MG63 (cell line): ENCODE data around the gene STAC. TPM values are rescaled to one million over a fixed set of nuclear protein-coding genes. Genes with fewer than 3 reads are reported as not detected.

Experiments used
- DNase-seq: peaks from one replicate; pipeline ENCODE4 v3.0.0-alpha.2; 2020
- H3K27me3 ChIP-seq: fragments of 250-450 bp; sonication (Bioruptor Pico); 2 replicates; pipeline ENCODE4 v1.5.1; 2020; ENCODE audit warnings: mild to moderate bottlenecking, moderate library complexity
- H3K36me3 ChIP-seq: fragments of 250-450 bp; sonication (Bioruptor Pico); 2 replicates; pipeline ENCODE4 v1.5.1; 2020; ENCODE audit warnings: mild to moderate bottlenecking, moderate library complexity
- H3K4me3 ChIP-seq: fragments of 250-450 bp; sonication (Bioruptor Pico); 2 replicates; pipeline ENCODE4 v1.5.1; 2020; ENCODE audit warnings: mild to moderate bottlenecking, moderate library complexity
- H3K9me3 ChIP-seq: fragments of 250-450 bp; sonication (Bioruptor Pico); 2 replicates; pipeline ENCODE4 v1.5.1; 2020; ENCODE audit warnings: mild to moderate bottlenecking, moderate library complexity
- total RNA-seq: library from RNA; depleted of rRNA; stranded (reverse); fragments of >200 nt; shearing (Covaris generic); gene quantifications from 2 replicates; pipeline ENCODE4 v1.2.3, GENCODE V29; 2014; ENCODE audit warnings: low replicate concordance

STAC gene
- total RNA-seq, 1 experiment from 2014 or later = 5.7 TPM

GRCh38 chr3:36401056-36401455, 20.8 kb downstream of the STAC start:
- no peaks in the 10 kb centered on the region for H3K27me3 ChIP-seq
- H3K36me3 ChIP-seq = no peaks in the 10 kb centered on the region
- H3K9me3 ChIP-seq = no peaks in the 10 kb centered on the region
- DNase-seq = no peak
- H3K4me3 ChIP-seq = no peak overlapping the region

GRCh38 chr3:36403661-36404060, 23.4 kb downstream of the STAC start:
- no peaks in the 10 kb centered on the region for H3K36me3 ChIP-seq
- H3K4me3 ChIP-seq = no peak overlapping the region
- no peaks in the 10 kb centered on the region for H3K27me3 ChIP-seq
- H3K9me3 ChIP-seq = no peaks in the 10 kb centered on the region
- DNase-seq = no peak

DNA sequence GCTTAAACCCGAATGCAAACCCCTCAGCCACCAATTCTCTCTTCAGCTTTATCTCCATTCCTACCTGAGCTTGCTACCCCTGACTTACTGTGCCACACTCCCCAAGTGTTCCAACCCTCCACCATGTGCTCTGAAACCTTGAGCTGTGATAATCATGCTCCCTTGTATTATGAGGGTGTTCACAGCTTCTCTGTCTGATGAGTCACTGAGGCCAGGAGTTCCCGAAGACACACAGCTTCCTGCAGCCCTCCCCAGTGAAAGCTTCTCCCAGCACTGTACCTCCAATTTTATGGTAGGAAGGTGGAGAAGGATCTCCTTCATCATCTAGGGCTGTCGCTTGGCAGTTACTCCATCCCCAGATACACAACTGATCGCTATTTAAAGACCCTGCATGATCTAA, 24.9 kb downstream of the STAC start:
- Histone ChIP-seq H3K9me3 (no peaks in the 10 kb centered on the region), H3K36me3 (no peaks in the 10 kb centered on the region), H3K4me3 (no peak overlapping the region), H3K27me3 (no peaks in the 10 kb centered on the region)
- DNase-seq = no peak

GRCh38 chr3:36408146-36408545, 27.8 kb downstream of the STAC start:
- Histone ChIP-seq H3K36me3 (no peaks in the 10 kb centered on the region), H3K9me3 (no peaks in the 10 kb centered on the region), H3K4me3 (no peak overlapping the region), H3K27me3 (no peaks in the 10 kb centered on the region)
- DNase-seq = no peak

DNA sequence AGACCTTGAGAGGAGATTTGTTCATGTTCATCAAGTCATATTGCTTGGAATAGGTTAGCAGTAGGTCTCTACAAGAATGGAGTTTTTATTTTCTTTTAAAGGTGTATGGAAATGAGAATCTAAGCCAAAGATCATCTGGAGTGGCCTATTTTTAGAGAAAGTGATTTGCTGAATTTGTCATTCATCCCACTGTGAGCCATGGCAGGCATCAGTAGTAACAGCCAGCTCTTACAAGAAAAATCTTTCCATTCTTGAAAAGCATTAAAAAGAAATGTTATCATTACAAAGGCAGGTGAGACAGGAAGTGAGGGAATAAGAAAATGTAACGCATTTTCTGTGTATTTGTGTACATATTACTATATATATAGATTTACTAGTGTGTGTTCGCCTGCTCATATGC, 29.6 kb downstream of the STAC start:
- no peak overlapping the region for H3K4me3 ChIP-seq
- DNase-seq = no peak

GRCh38 chr3:36411587-36411986, 31.3 kb downstream of the STAC start:
- H3K36me3 ChIP-seq = no peaks in the 10 kb centered on the region
- no peaks in the 10 kb centered on the region for H3K9me3 ChIP-seq
- DNase-seq = no peak
- H3K27me3 ChIP-seq = no peaks in the 10 kb centered on the region
- no peak overlapping the region for H3K4me3 ChIP-seq

More for the DNA sequence above, 29.6 kb downstream of the STAC start:
- no peaks in the 10 kb centered on the region for H3K9me3 ChIP-seq
- no peaks in the 10 kb centered on the region for H3K36me3 ChIP-seq
- no peaks in the 10 kb centered on the region for H3K27me3 ChIP-seq

- Histone ChIP-seq H3K36me3 (no peaks in the 10 kb centered on the region), H3K9me3 (no peaks in the 10 kb centered on the region), H3K27me3 (no peaks in the 10 kb centered on the region), H3K4me3 (no peak overlapping the region)
- no peak for DNase-seq
Measured at GRCh38 chr3:36416599-36416998, 36.3 kb downstream of the STAC start.

- Histone ChIP-seq H3K4me3 (no peak overlapping the region), H3K36me3 (no peaks in the 10 kb centered on the region), H3K9me3 (no peaks in the 10 kb centered on the region), H3K27me3 (no peaks in the 10 kb centered on the region)
- no peak for DNase-seq
Measured at GRCh38 chr3:36417237-36417636, 36.9 kb downstream of the STAC start.

DNA sequence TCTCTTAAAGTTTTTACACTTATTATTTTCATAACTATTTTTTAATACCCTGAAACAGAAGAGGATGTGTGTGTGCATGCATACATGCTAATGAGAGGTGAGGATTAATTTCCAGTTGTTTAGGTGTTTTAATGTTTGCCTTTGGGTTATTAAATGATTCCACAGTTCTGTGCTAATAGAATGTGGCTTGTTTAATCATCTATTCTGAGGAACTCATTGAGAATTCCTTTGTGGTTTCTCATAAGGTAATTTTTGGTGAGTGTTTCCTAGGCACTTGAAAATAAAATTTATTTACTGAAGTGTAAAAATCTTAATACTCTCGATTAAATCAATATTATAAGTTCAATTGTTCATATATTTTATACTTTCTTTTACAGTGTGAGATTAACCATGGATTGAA, 38.0 kb downstream of the STAC start:
- DNase-seq = no peak
- Histone ChIP-seq H3K9me3 (no peaks in the 10 kb centered on the region), H3K36me3 (no peaks in the 10 kb centered on the region), H3K27me3 (no peaks in the 10 kb centered on the region), H3K4me3 (no peak overlapping the region)

DNA sequence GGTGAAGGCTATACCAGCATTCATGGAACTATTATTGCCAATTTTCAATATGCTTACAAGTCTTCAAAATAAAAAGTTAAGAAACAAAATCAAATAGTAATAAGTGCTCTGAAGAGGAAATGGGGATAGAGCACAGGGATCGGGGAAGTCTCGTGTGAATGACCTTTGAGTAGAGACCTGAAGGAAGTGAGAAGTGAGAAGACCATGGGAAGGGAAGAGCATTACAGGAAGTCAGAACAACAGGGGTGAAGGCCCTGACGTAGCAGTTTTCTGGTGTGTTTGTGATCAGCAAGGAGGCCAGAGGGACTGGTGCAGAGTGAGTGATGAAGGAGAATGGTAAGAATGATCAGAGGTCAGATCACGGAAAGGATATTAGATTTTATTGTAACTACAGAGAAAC, 48.1 kb downstream of the STAC start:
- no peaks in the 10 kb centered on the region for H3K27me3 ChIP-seq
- no peaks in the 10 kb centered on the region for H3K36me3 ChIP-seq
- H3K9me3 ChIP-seq = no peaks in the 10 kb centered on the region
- no peak for DNase-seq
- no peak overlapping the region for H3K4me3 ChIP-seq

DNA sequence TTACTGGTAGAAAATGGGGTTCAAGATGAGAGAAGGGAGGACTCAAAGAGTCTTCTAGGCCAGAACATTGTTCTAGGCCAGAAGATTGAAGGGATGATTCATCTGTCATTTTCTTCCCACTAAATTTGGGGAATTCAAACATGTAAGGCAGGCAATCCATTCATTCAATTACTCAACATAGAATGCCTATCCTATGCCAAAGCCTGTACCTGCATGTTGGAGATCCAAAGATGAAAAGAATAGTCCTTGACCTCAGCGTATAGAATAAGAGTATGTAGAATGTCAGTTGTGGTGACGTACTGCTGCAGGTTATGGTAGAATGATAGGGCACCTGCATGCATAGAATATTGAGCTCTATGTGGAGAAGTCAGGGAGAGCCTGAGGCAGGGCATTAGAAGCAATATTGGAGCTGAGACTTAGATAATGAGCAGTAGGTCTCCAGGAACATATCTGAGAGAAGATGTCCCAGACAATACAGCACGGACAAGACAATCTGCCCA, 49.7 kb downstream of the STAC start:
- Histone ChIP-seq H3K9me3 (no peaks in the 10 kb centered on the region), H3K4me3 (no peak overlapping the region), H3K36me3 (no peaks in the 10 kb centered on the region), H3K27me3 (no peaks in the 10 kb centered on the region)
- DNase-seq = no peak

- no peak for DNase-seq
- Histone ChIP-seq H3K4me3 (no peak overlapping the region), H3K9me3 (no peaks in the 10 kb centered on the region), H3K36me3 (no peaks in the 10 kb centered on the region), H3K27me3 (no peaks in the 10 kb centered on the region)
Measured at GRCh38 chr3:36433511-36433910, 53.2 kb downstream of the STAC start.

DNA sequence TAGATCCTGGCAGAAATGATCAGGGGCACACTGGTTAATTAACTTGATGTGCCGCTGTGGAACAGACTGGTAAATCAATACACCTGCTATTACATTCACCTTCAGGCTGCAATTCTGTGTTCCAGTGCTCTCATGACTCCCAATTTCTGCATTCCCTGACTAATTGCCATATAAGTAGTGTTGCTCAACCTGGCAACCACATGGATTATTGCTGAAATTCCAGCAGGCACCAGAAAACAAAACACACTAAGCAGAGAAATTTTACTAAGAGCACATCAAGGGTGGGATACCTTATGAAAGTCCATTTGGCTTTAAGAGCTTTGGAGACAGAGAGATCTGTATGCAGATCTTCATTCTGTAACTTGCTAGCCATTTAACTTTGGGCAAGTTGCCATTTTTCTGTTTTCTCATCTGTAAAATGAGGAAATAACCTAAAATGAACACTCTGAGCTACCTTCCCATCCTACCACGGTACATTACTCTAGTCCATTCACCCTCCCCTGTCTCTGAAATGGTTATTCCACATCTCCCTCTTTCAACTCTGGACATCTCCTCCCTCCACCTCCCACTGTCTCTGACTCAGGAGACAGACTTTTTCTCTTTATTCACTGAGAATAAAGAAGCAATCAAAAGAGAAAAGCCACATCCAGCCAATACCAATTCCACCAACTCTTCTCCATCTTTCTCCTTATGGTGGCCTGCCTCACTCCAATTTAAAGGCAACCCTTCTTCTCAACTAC, 54.6 kb downstream of the STAC start:
- H3K4me3 ChIP-seq = no peak overlapping the region
- no peaks in the 10 kb centered on the region for H3K9me3 ChIP-seq
- no peaks in the 10 kb centered on the region for H3K27me3 ChIP-seq
- no peak for DNase-seq
- H3K36me3 ChIP-seq = no peaks in the 10 kb centered on the region

- DNase-seq = no peak
- Histone ChIP-seq H3K36me3 (no peaks in the 10 kb centered on the region), H3K9me3 (no peaks in the 10 kb centered on the region), H3K4me3 (no peak overlapping the region), H3K27me3 (no peaks in the 10 kb centered on the region)
Measured at GRCh38 chr3:36443028-36443686, 62.9 kb downstream of the STAC start.

DNA sequence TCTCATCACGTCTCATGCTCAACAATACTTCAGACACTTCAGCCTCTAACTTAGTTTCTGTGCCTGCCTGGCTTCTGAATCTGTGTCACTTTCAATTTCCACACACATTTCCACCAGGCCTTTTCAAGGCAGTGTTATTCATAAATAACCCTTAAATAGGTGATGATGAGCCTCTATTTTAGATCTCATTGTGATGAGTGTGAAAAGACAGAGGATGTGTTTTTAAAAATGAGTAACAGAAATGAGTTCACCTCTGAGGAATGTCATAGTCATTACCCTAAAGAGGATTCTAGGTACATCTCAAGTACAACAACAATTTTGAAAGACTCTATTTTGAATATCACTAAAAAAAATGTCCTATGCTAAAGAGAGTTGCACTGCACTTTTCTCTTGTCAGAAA, 64.6 kb downstream of the STAC start:
- H3K9me3 ChIP-seq = no peaks in the 10 kb centered on the region
- H3K36me3 ChIP-seq = no peaks in the 10 kb centered on the region
- no peak overlapping the region for H3K4me3 ChIP-seq
- H3K27me3 ChIP-seq = no peaks in the 10 kb centered on the region
- no peak for DNase-seq

GRCh38 chr3:36446276-36446675, 66.0 kb downstream of the STAC start:
- Histone ChIP-seq H3K27me3 (no peaks in the 10 kb centered on the region), H3K9me3 (no peaks in the 10 kb centered on the region), H3K36me3 (no peaks in the 10 kb centered on the region), H3K4me3 (no peak overlapping the region)
- no peak for DNase-seq

DNA sequence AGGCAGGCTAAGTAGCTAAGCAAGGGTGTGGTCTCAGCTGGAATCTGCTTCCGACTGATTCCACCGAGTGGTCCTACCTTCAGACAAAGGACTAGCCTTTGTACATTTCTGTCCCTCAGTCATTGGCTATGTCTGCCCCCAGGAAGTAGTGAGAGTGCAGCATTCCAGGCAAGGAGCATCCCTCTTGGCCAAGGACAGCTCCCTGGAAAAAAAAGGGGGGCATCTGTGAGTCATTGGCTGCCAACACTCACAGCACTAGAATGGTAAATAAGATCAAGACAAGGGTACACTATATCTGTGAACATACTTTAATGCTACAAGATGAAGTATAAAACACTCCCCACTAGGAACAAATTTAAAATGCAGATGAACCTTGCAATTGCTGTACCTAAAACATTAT, 66.8 kb downstream of the STAC start:
- DNase-seq = no peak
- H3K36me3 ChIP-seq = no peaks in the 10 kb centered on the region
- no peaks in the 10 kb centered on the region for H3K9me3 ChIP-seq

DNA sequence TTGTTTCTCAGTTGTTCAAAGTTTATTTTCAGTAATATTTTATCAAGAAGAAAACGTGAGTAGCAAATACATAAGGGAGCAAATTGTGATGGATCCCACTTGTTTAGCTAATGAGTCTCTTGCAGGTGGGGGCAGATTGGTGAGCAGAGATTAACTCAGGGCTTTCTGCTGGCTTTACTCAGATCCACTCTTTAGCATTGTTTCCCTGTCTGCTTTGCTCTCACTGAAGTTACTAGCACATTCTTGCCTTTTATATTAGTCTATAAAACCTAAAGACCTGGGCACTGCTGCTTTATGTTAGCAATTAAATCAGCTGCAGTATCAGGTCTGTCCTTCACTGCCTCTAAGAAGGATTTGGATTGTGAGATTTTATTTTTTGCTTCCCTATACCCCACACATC, 71.5 kb downstream of the STAC start:
- Histone ChIP-seq H3K4me3 (no peak overlapping the region), H3K27me3 (no peaks in the 10 kb centered on the region), H3K9me3 (no peaks in the 10 kb centered on the region), H3K36me3 (no peaks in the 10 kb centered on the region)
- DNase-seq = no peak

More for the DNA sequence above, 66.8 kb downstream of the STAC start:
- H3K27me3 ChIP-seq = no peaks in the 10 kb centered on the region
- H3K4me3 ChIP-seq = no peak overlapping the region
